Loucy (cell line): ENCODE measurements around the gene FIBIN.

Source experiments
- EZH2phosphoT487 ChIP-seq: fragments of 200-600 bp; IDR thresholded peaks from 2 replicates; pipeline ENCODE4 v1.6.1; 2018; ENCODE audit warnings: antibody characterized with exemption, mild to moderate bottlenecking, moderate library complexity, borderline replicate concordance
- TF ChIP-seq, protein P1 (sequence below): fragments of 200-600 bp; sonication (generic); conservative IDR thresholded peaks from 2 replicates; pipeline ENCODE4 v1.5.1; 2014; ENCODE audit warnings: mild to moderate bottlenecking, antibody characterized with exemption, low read length

DNA sequence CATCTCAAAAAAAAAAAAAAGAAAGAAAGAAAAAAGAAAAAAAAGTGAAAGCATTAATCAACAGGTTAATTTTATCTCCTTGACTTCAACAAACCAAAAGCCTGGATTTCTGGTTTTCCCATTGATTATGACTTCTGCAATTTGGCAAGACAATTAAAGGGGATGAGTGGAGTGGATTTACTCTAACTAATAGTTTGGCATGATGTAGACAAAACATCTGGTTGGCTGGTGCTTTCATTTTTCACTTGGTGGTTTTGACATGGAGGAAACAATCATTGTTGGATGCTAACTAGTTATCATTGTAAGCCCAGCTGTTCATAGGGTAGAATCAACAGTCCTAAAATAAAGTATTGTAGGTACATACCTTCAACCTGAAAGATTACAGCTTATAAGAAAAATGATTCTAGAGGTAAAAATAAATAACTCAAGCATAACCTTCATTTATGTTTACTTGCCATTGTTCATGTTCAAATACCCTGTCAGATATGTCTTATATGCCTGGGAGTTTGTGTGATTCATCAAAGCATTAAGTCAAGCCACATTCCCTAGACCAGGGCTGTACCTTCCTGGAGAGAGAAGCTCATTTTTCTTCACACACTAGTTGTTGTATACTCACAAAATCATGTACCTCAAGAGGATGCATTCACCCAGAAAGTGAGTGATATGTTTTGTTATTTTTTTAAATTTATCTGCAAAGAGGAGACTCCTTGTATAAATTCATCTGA, 15.1 kb downstream of the FIBIN start:
- TF ChIP-seq, protein P1, sequence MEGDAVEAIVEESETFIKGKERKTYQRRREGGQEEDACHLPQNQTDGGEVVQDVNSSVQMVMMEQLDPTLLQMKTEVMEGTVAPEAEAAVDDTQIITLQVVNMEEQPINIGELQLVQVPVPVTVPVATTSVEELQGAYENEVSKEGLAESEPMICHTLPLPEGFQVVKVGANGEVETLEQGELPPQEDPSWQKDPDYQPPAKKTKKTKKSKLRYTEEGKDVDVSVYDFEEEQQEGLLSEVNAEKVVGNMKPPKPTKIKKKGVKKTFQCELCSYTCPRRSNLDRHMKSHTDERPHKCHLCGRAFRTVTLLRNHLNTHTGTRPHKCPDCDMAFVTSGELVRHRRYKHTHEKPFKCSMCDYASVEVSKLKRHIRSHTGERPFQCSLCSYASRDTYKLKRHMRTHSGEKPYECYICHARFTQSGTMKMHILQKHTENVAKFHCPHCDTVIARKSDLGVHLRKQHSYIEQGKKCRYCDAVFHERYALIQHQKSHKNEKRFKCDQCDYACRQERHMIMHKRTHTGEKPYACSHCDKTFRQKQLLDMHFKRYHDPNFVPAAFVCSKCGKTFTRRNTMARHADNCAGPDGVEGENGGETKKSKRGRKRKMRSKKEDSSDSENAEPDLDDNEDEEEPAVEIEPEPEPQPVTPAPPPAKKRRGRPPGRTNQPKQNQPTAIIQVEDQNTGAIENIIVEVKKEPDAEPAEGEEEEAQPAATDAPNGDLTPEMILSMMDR, result no peak
- no peak for TF ChIP-seq EZH2phosphoT487
